ENCODE results near the gene PPP1R14C. TPM values are rescaled to one million over a fixed set of nuclear protein-coding genes. Genes with fewer than 3 reads are reported as not detected.

PPP1R14C gene
- total and polyA plus RNA-seq, 4 donors, result 6.5 to 68.4 (median 24.0) TPM

DNA sequence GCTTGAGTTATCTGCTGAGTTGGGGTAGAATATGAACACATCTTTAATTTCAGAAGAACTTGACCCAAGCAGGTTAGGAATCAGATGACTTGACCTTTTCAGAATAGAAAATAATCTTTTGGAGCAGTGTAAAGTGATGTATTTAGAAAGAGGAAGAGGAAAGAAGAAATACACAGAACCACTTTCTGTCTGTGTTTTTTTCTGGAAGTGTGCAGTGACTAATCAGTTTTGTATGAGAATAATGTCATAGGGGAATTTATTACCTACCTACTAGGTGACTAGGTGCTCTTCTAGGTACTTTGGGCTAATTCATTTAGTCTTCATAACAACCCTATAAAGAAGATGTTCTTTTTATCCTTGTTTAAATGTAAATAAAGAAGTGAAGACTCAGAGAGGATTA lies 3.0 kb downstream of the PPP1R14C start:
- Histone ChIP-seq H3K4me1 (ENCODE audit: control insufficient read depth in 5 of 5, insufficient read depth in 5 of 5, low read length in 5 of 5) (peaks cover 0 to 9% (median 4%) of the 10 kb centered on the region in 5 donors), H3K27ac (ENCODE audit: low read depth in 1 of 2, low read length in 1 of 2) (peak overlapping the region in 1 of 2 donors; percentile 68), H3K4me3 (no peak overlapping the region), H3K9me3 (ENCODE audit: control insufficient read depth in 4 of 4, insufficient read depth in 3 of 4, low read length in 3 of 4) (peaks cover 0 to 3% (median 0%) of the 10 kb centered on the region in 4 donors), H3K36me3 (ENCODE audit: control insufficient read depth in 4 of 4, insufficient read depth in 4 of 4, low read length in 4 of 4) (no peaks in the 10 kb centered on the region), H3K9ac (ENCODE audit: insufficient read depth in 1 of 2, low read length in 2 of 2) (no peak overlapping the region), H3K27me3 (ENCODE audit: control insufficient read depth in 3 of 3, insufficient read depth in 3 of 3, low read length in 2 of 3) (peaks cover 0 to 73% (median 63%) of the 10 kb centered on the region in 3 donors)
- ATAC-seq (ENCODE audit: insufficient read depth, low FRiP score) (no peak), DNase-seq (no peak)
- TF ChIP-seq CTCF (IDR thresholded peaks at IDR 0.05; ENCODE audit: control extremely low read depth, extremely low read depth), result no peak

DNA sequence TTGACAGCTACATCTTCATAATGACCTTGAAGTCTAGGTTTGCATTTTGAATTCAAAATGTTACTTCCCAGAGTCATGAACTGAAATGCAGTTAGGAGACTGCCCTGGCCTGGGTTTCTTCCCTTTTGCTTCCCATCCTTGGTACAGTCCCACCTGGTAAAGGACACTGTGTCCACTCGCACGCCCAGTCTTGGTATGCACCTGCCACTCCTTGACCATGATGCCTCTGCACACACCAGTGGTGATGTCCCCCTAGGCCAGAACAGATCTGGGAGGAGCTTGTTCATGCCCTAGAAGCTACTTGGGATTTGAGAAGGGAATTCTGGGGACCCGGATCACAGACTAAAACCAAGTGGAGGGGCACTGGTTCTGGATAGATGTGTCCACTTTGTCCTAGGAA lies 3.6 kb downstream of the PPP1R14C start:
- no peak for TF ChIP-seq CTCF (IDR thresholded peaks at IDR 0.05; ENCODE audit: control extremely low read depth, extremely low read depth)
- peaks cover 0 to 75% (median 62%) of the 10 kb centered on the region in 3 donors for H3K27me3 ChIP-seq (ENCODE audit: control insufficient read depth in 3 of 3, insufficient read depth in 3 of 3, low read length in 2 of 3)
- H3K9me3 ChIP-seq (ENCODE audit: control insufficient read depth in 4 of 4, insufficient read depth in 3 of 4, low read length in 3 of 4), result peaks cover 0 to 2% (median 0%) of the 10 kb centered on the region in 4 donors
- no peak for ATAC-seq (ENCODE audit: insufficient read depth, low FRiP score)
- DNase-seq, result no peak
- H3K4me1 ChIP-seq (ENCODE audit: control insufficient read depth in 5 of 5, insufficient read depth in 5 of 5, low read length in 5 of 5), result peaks cover 0 to 10% (median 4%) of the 10 kb centered on the region in 5 donors
- WGBS, 2 donors, result 89 to 94% methylated on average over 3 of the region's 3 CpGs
- peak overlapping the region in 1 of 2 donors; percentile 23 for H3K27ac ChIP-seq (ENCODE audit: low read depth in 1 of 2, low read length in 1 of 2)
- no peaks in the 10 kb centered on the region for H3K36me3 ChIP-seq (ENCODE audit: control insufficient read depth in 4 of 4, insufficient read depth in 4 of 4, low read length in 4 of 4)
- no peak overlapping the region for H3K4me3 ChIP-seq
- no peak overlapping the region for H3K9ac ChIP-seq (ENCODE audit: insufficient read depth in 1 of 2, low read length in 2 of 2)

DNA sequence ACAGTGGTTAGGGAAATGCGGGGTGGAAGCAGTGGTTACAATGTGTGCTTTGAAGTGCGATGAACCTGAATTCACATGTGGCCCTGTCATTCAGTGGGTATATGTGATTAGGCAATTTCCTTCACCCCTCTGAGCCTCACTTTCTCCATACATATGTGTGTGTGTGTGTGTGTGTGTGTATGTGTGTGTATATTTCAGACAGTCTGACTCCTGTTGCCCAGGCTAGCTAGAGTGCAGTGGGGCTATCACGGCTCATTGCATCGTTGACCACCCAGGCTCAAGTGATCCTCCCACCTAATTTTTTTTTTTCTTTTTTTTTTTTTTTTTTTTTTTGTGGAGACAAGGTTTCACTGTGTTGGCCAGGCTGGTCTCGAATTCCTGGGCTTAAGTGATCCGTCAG lies 6.3 kb downstream of the PPP1R14C start:
- peaks cover 0 to 2% (median 0%) of the 10 kb centered on the region in 4 donors for H3K9me3 ChIP-seq (ENCODE audit: control insufficient read depth in 4 of 4, insufficient read depth in 3 of 4, low read length in 3 of 4)
- 72 to 76% methylated on average over 6 of the region's 6 CpGs for WGBS, 2 donors
- TF ChIP-seq CTCF (IDR thresholded peaks at IDR 0.05; ENCODE audit: control extremely low read depth, extremely low read depth), result no peak
- H3K36me3 ChIP-seq (ENCODE audit: control insufficient read depth in 4 of 4, insufficient read depth in 4 of 4, low read length in 4 of 4), result no peaks in the 10 kb centered on the region
- H3K4me1 ChIP-seq (ENCODE audit: control insufficient read depth in 5 of 5, insufficient read depth in 5 of 5, low read length in 5 of 5), result peaks cover 0 to 8% (median 3%) of the 10 kb centered on the region in 5 donors
- no peak for ATAC-seq (ENCODE audit: insufficient read depth, low FRiP score)
- H3K27ac ChIP-seq (ENCODE audit: low read depth in 1 of 2, low read length in 1 of 2), result no peak overlapping the region
- H3K4me3 ChIP-seq, result no peak overlapping the region
- H3K9ac ChIP-seq (ENCODE audit: insufficient read depth in 1 of 2, low read length in 2 of 2), result no peak overlapping the region
- H3K27me3 ChIP-seq (ENCODE audit: control insufficient read depth in 3 of 3, insufficient read depth in 3 of 3, low read length in 2 of 3), result peaks cover 0 to 70% (median 48%) of the 10 kb centered on the region in 3 donors
- DNase-seq, result no peak

GRCh38 chr6:150150458-150150820 lies 7.6 kb downstream of the PPP1R14C start:
- peak overlapping the region in 1 of 2 donors; percentile 3 for H3K27ac ChIP-seq (ENCODE audit: low read depth in 1 of 2, low read length in 1 of 2)
- no peak overlapping the region for H3K4me3 ChIP-seq
- peaks cover 0 to 8% (median 7%) of the 10 kb centered on the region in 5 donors for H3K4me1 ChIP-seq (ENCODE audit: control insufficient read depth in 5 of 5, insufficient read depth in 5 of 5, low read length in 5 of 5)
- H3K36me3 ChIP-seq (ENCODE audit: control insufficient read depth in 4 of 4, insufficient read depth in 4 of 4, low read length in 4 of 4), result no peaks in the 10 kb centered on the region
- peaks cover 0 to 2% (median 0%) of the 10 kb centered on the region in 4 donors for H3K9me3 ChIP-seq (ENCODE audit: control insufficient read depth in 4 of 4, insufficient read depth in 3 of 4, low read length in 3 of 4)
- peaks cover 0 to 68% (median 35%) of the 10 kb centered on the region in 3 donors for H3K27me3 ChIP-seq (ENCODE audit: control insufficient read depth in 3 of 3, insufficient read depth in 3 of 3, low read length in 2 of 3)
- WGBS, 2 donors, result 64 to 79% methylated on average over 2 of the region's 2 CpGs
- H3K9ac ChIP-seq (ENCODE audit: insufficient read depth in 1 of 2, low read length in 2 of 2), result no peak overlapping the region
- no peak for TF ChIP-seq CTCF (IDR thresholded peaks at IDR 0.05; ENCODE audit: control extremely low read depth, extremely low read depth)
- no peak for DNase-seq
- no peak for ATAC-seq (ENCODE audit: insufficient read depth, low FRiP score)

Data from lung (tissue), 12 donors.